GM18502 (cell line): ENCODE measurements around the gene CCDC107.

ENCODE experiments used
- ATAC-seq: cut with Tn5 transposase; IDR thresholded peaks from one replicate; pipeline ENCODE4 v1.9.1; 2021; ENCODE audit warnings: mild to moderate bottlenecking; ENCODE audit not compliant: unreplicated experiment, poor library complexity

Gene CCDC107

DNA sequence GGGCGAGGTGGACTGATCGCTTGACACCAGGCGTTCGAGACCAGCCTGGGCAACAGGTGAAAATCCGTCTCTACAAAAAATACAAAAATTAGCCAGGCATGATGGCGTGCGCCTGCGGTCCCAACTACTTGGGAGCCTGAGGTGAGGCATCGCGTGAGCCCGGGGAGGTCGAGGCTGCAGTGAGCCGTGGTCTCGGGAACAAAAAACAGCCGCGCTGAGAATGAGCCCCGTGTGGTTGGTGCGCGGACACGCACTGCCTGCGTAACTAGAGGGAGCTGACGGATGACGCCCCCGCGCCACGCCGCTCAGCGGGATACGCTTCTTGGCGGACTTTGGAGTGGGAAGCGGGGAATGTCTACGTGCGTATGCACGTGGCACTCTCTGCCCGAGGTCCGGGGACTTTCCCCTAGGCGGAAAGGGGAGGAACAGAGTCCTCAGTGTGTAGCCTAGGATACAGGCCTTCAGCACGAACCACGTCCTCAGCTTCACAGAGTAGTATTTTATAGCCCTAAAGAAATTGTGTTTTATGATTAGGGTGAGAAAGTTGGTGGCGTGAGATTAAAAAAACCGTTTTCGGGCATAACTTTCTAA is 451 bp upstream of the CCDC107 start, which contains the start of gene RMRP:
TSS of gene RMRP (minus strand) at position 474 of the 591 bp plus-strand sequence.
- ATAC-seq, result peak; percentile 84

DNA sequence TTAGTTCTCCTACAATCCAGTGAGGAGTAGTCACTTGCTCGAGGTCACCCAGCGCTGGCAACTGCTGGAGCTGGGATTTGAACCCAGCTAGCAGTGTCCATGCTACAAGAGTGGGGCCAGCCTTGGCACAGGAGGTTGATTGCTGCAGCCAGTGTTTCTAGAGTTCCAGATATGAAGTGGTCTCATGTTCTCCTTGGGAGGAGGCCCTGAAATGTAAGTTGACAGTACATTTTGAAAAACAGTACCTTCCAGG is 802 bp downstream of the CCDC107 start:
- ATAC-seq, result peak; percentile 1

DNA sequence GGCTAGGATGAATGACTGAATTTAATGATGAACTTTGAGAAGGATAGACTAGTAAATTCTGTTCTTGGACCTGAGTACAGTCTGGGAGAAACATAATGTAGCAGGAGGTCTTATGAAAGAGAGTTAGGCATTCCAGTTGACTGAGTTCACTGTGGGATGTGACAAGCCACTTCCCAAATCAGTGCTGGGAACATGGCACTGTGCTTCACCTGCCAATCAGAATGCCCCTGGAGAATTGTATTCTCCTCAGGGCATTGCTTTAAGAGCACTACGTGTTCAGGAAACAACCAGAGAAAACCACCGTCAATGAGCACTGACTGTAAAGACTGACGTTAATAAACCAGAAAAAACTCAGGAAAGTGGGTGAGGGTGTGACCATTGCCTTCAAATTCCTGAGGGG is 1.2 kb downstream of the CCDC107 start:
- ATAC-seq, result no peak

DNA sequence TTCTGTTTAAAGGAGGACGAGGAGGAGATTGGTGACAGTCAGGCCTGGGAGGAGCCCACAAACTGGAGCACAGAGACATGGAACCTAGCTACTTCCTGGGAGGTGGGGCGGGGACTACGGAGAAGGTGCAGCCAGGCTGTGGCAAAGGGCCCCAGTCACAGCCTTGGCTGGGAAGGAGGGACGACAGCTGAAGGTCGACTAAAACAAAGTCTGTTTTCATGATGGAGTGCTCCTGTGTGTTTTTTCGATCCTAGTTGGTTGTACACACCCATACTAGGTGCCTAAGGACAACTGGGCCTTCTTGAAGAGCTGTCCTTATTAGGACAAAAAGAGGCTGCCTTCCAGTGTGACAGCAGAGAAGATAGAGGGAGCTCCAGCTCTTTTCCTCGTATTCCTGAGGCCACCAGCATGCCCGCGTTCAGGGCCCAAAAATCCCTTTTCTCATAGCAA is 2.9 kb downstream of the CCDC107 start:
- no peak for ATAC-seq

DNA sequence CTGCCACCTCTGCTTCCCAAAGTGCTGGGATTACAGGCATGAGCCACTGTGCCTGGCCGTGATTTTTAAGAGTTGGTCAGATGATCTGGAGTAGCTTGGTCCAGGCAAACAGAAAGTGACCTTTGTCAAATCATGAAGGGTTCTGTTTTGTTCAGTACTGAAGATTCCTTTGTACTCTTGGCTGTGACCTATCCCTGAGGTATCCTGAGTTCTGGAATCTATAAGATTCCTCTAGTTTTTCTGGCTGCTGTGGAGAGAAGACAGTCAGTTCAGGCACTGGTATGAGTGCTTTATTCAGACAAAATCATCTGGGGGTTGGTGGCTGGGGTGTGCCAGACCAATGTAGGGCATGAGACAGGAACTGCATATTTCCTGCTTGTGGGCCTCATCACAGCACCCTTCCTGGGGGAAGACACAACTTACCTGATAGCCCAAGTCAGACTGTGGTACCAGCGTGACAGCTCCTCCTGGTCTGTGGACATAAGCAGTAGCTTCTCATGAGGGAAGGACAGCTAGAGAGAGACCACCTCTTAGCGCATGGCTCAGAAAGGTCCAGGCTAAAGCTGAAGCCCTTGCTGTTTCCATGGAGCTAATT is 3.8 kb downstream of the CCDC107 start:
- ATAC-seq, result no peak

DNA sequence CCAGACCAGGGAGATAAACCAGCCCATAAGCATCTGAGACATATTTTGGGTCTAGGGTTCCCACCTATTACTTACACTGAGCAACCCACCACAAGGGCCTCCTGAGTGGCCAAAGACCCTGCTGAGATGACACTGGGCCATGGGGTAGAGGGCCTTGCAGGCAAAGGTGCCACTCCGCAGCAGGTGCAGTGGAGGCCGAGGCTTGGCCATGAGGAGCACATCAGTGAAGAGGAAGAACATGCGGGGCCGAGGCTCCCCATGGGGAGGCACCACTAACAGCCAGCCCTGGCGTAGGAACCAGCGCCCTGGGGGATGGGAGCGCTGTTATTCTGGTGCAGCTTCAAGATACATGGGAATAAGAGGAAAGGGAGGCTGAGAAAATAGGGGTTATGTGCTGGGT is 4.3 kb downstream of the CCDC107 start:
- ATAC-seq, result no peak

DNA sequence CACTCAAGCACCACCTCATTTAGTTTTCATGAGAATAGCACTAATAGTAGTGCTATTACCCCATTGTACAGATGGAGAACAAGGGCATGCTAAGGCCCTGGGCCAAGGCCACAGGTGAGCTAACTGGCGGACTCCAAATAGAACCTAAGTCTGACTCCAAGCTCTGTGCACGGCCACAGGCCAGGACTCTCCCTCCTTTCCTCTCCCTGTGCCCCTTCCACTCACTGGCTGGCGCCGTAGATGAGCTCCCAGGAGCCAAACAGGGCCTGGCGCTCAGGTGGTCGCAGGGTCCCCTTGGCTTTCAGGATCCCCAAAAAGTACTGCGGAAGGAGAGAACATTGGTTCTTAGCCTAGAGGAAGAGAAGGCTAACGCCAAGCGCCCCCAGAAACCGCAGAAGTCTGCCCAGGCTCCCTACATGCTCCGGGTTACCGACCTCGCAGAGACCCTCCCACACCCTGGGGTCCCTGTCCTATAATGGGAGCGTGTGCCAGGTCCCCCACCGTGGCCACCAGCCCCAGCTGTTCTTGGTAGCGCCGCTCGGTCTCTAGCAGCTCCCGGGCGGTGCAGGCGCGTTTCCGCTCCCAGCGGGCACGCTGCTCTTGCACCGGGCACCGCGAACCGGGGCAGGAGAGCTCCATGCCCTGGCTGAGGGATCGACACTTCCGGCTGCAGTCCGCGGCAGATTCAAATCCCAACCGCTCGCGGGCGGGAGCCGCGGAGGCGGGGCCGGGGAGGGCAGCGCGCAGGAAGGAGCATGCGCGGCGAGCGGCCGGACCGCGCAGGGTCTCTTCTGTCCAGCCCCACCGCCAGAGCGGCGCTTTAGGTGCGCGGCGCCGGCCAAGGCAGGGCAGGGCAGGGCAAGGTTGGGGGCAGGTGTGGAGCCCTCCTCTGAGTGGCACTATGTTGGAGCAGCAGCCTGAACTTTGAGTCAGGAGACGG is 6.7 kb downstream of the CCDC107 start, which contains the start of gene ARHGEF39:
TSS of gene ARHGEF39 (minus strand) at position 665 of the 940 bp plus-strand sequence. CDS start at position 639, 26 bp downstream.
- peak; percentile 79 for ATAC-seq

DNA sequence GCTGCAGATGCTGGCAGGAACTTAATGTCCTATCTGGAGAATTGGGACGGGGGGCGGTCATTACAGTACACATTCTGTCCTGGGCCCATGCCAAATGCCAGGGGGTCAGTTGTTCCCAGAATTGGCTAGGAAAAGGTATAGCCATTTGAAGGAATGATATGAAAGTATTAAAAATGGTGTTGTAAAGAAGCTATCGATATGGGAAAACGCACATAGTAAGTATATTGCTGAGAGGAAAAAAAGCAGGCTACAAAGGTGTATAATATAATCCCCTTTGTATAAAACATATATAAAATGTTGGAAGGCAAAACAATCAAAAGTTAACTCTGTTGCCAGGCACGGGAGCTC is 7.4 kb downstream of the CCDC107 start:
- ATAC-seq, result no peak

DNA sequence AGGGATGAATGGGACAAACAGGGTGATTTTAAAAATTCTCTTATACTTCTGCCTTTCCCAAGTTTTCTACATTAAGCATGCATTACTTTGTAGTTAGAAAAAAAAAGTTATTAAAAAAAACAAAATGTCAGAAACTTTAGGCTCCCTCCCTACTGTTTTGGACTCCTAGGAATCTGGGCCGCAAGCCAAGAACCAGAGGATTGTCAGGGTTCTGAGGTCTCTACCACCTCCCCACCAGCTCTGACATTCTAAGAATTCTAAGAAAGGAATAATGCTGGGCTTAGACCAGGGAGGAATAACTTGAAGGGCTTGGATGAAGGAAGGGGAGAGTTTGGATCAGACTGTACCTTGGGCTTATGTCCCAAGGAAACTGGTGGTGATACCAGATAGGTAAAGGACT is 8.0 kb downstream of the CCDC107 start:
- ATAC-seq, result no peak

DNA sequence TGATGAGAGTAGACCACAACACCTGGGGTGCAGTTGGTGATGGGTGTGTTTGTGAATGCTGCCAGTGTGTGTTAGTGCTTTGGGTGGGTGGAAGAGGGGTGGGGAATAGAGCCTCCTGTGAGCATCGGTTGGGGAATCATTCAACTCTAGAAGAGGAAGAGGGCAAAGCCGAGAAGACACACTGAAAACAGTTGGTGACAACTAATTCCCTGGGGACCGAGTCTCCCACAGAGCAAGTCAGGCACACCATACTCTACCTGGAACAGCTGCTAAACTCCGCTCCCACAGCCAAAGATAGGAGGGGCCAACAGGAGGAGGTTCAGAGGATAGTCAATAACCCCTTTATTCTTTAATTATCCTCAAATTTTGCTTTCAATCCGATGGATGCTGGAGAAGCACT is 8.5 kb downstream of the CCDC107 start:
- ATAC-seq, result no peak

DNA sequence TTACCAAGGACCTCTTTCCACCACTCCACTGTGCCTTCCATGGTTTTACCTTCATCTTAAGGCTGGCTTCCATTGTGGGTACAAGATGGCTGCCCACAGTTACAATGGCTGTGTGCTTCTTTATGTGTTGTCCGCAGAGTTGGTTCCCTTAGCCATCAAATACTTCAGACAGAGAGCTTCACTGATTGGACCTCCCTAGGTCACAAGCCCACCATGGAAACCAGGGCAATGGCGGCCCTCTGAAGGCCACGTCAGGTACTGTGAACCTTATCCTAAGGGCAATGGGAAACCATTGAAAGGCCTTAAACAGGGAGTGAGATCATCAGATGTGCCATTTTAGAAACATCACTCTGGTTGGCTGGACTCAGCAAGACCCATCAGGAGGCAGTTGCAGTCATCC is 9.8 kb downstream of the CCDC107 start:
- ATAC-seq, result no peak

DNA sequence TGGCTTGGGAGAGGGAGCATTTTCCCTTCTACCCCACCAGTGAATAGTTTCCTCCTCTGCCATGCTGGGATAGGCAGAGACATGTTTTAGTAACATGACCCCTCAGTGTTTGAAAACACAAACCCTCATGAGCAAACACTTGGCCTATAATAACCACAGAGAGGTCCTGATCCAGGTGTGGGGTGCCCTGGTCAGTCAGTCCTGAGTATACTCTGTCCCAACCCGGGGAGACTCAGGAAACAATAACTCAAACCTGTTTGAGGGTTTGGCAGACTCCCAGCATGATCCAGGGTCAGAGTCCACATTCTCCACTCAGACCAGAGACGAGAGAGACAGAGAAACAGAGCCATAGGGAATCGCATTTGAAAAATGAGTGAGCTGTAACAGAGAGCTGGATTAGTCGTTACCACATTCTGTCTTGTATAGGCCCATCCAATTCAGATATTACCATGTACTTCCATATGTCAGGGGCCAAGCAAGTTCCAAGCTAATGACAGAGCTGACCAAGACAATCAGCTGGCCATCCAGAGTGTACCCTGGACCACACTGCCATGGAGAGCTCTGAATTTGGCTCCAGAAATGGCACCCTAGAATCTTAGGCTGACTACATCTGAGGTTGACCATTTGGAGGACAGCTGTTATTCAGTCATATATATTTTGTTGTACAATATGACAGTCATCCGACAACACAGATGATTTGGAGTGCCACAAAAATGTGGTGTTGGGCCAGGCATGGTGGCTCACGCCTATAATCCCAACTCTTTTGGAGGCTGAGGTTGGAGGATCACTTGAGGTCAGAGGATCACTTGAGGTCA is 11.4 kb downstream of the CCDC107 start:
- ATAC-seq, result no peak

DNA sequence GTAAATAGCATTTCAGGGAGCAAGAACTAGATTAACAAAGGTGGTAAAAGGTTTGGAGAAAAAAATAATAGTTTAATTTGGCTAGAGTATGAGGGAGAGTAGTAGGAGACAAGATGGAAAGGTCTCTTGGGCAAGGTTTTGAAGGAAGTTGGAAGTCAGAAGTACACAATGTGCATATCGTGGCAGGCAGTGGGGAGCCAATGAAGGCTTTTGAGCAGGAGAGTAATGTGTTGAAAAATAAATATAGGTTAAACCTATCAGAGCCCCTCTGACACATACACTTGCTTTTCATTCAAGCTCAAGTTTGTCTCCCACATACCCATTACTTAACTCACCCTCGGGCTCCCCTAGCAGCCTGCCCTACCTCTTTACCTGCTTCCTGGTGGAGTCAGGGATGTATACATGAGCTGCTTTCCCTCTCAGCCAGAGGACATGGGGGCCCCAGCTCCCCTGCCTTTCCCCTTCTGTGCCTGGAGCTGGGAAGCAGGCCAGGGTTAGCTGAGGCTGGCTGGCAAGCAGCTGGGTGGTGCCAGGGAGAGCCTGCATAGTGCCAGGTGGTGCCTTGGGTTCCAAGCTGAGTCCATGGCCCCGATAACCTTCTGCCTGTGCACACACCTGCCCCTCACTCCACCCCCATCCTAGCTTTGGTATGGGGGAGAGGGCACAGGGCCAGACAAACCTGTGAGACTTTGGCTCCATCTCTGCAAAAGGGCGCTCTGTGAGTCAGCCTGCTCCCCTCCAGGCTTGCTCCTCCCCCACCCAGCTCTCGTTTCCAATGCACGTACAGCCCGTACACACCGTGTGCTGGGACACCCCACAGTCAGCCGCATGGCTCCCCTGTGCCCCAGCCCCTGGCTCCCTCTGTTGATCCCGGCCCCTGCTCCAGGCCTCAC is 15.3 kb downstream of the CCDC107 start, which contains the start of gene CA9:
TSS of gene CA9 (plus strand) at position 797 of the 893 bp plus-strand sequence. CDS start at position 829, 32 bp downstream.
- no peak for ATAC-seq

DNA sequence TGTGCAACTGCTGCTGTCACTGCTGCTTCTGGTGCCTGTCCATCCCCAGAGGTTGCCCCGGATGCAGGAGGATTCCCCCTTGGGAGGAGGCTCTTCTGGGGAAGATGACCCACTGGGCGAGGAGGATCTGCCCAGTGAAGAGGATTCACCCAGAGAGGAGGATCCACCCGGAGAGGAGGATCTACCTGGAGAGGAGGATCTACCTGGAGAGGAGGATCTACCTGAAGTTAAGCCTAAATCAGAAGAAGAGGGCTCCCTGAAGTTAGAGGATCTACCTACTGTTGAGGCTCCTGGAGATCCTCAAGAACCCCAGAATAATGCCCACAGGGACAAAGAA is 15.9 kb downstream of the CCDC107 start:
- ATAC-seq, result no peak

DNA sequence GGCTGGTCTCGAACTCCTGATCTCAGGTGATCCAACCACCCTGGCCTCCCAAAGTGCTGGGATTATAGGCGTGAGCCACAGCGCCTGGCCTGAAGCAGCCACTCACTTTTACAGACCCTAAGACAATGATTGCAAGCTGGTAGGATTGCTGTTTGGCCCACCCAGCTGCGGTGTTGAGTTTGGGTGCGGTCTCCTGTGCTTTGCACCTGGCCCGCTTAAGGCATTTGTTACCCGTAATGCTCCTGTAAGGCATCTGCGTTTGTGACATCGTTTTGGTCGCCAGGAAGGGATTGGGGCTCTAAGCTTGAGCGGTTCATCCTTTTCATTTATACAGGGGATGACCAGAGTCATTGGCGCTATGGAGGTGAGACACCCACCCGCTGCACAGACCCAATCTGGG is 17.1 kb downstream of the CCDC107 start:
- ATAC-seq, result no peak

DNA sequence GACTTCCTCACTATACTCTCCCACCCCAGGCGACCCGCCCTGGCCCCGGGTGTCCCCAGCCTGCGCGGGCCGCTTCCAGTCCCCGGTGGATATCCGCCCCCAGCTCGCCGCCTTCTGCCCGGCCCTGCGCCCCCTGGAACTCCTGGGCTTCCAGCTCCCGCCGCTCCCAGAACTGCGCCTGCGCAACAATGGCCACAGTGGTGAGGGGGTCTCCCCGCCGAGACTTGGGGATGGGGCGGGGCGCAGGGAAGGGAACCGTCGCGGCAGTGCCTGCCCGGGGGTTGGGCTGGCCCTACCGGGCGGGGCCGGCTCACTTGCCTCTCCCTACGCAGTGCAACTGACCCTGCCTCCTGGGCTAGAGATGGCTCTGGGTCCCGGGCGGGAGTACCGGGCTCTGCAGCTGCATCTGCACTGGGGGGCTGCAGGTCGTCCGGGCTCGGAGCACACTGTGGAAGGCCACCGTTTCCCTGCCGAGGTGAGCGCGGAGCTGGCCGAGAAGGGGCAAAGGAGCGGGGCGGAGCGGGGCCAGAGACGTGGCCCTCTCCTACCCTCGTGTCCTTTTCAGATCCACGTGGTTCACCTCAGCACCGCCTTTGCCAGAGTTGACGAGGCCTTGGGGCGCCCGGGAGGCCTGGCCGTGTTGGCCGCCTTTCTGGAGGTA is 17.8 kb downstream of the CCDC107 start:
- no peak for ATAC-seq

DNA sequence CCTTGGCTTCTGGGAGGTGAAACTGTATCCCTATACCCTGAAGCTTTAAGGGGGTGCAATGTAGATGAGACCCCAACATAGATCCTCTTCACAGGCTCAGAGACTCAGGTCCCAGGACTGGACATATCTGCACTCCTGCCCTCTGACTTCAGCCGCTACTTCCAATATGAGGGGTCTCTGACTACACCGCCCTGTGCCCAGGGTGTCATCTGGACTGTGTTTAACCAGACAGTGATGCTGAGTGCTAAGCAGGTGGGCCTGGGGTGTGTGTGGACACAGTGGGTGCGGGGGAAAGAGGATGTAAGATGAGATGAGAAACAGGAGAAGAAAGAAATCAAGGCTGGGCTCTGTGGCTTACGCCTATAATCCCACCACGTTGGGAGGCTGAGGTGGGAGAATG is 21.0 kb downstream of the CCDC107 start:
- ATAC-seq, result no peak

DNA sequence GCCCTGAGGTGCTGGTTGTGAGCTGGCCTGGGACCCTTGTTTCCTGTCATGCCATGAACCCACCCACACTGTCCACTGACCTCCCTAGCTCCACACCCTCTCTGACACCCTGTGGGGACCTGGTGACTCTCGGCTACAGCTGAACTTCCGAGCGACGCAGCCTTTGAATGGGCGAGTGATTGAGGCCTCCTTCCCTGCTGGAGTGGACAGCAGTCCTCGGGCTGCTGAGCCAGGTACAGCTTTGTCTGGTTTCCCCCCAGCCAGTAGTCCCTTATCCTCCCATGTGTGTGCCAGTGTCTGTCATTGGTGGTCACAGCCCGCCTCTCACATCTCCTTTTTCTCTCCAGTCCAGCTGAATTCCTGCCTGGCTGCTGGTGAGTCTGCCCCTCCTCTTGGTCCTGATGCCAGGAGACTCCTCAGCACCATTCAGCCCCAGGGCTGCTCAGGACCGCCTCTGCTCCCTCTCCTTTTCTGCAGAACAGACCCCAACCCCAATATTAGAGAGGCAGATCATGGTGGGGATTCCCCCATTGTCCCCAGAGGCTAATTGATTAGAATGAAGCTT is 21.8 kb downstream of the CCDC107 start:
- ATAC-seq, result no peak
